ENCODE data around the gene CCDC88B.

- TF ChIP-seq CTCF (IDR thresholded peaks at IDR 0.05; ENCODE audit: insufficient read depth, low read length, poor library complexity, severe bottlenecking) (no peak), EZH2phosphoT487 (conservative IDR thresholded peaks at IDR 0.05; ENCODE audit: low read length) (no peak)
These were observed 23.2 kb upstream of the CCDC88B start for GRCh38 chr11:64316672-64317324.

Data from SU-DHL-6 (cell line).